GM06990 (cell line): ENCODE measurements around the gene C3orf20.

Source experiments
- DNase-seq: peaks from one replicate; pipeline ENCODE4 v3.0.0-alpha.2; 2011; ENCODE audit not compliant: insufficient read length; ENCODE audit errors: extremely low read depth
- H3K27me3 ChIP-seq: replicated peaks from 2 replicates; pipeline ENCODE4 v1.6.0; 2011; ENCODE audit warnings: low read length; ENCODE audit not compliant: control insufficient read depth, insufficient read depth
- H3K36me3 ChIP-seq: 2 replicates; pipeline ENCODE4 v1.5.1; 2011; ENCODE audit warnings: low read length; ENCODE audit not compliant: control insufficient read depth, insufficient read depth
- H3K4me3 ChIP-seq: replicated peaks from 2 replicates; pipeline ENCODE4 v1.5.1; 2011; ENCODE audit warnings: low read depth, mild to moderate bottlenecking, control low read depth, low read length
- CTCF ChIP-seq: IDR thresholded peaks from 2 replicates; pipeline ENCODE4 v1.5.1; 2011; ENCODE audit warnings: low read length, control low read depth, mild to moderate bottlenecking, inconsistent platforms; ENCODE audit not compliant: insufficient read depth, poor library complexity, severe bottlenecking

C3orf20 gene

GRCh38 chr3:14645453-14645852, 29.5 kb upstream of the C3orf20 start:
- no peak for TF ChIP-seq CTCF
- H3K27me3 ChIP-seq: no peaks in the 10 kb centered on the region
- H3K36me3 ChIP-seq: no peaks in the 10 kb centered on the region; the same call in 1 of the 2 replicates
- no peak for DNase-seq
- no peak overlapping the region for H3K4me3 ChIP-seq

- no peak for DNase-seq
- H3K36me3 ChIP-seq: no peaks in the 10 kb centered on the region; the same call in 1 of the 2 replicates
- H3K27me3 ChIP-seq: no peaks in the 10 kb centered on the region
- H3K4me3 ChIP-seq: no peak overlapping the region
- no peak for TF ChIP-seq CTCF
Measured at GRCh38 chr3:14646131-14646573, 28.8 kb upstream of the C3orf20 start.

DNA sequence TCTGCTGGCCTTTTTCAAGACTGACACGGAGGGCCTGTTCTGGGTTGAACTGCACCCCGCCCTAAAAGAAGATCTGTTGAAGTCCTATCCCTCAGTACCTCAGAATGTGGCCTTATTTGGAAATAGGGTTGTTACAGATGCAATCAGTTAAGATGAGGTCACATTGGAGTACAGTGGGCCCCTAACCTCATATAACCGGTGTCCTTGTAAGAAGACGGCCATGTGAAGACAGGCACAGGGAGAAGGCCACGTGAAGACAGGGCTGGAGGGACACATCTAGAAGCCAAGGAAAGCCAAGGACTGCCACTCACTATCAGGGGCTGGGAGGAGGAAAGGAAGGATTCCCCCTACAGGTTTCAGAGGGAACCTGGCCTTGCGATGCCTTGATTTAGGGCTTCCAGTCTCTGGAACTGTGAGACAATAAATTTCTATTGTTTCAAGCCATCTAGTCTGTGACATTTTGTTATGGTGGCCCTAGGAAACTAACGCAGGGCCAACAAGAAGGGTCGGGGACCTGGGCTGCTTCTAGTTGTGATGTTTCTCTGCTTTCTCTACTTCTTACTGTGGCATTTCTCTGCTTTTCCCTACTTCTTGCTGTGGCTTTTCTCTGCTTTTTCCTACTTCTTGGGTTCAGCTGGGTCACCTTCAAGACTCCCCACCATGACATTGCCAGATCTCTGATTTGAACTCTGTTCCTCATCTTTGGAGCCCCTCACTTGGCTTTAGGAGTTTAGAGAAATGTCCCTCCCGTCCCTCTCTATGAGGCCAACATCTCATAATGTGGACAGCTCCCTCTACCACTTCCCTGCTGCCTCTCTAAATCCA, 28.1 kb upstream of the C3orf20 start:
- Histone ChIP-seq H3K36me3 (no peaks in the 10 kb centered on the region; the same call in 1 of the 2 replicates), H3K27me3 (no peaks in the 10 kb centered on the region), H3K4me3 (no peak overlapping the region)
- no peak for TF ChIP-seq CTCF
- no peak for DNase-seq

- H3K36me3 ChIP-seq: no peaks in the 10 kb centered on the region; the same call in 1 of the 2 replicates
- no peak for TF ChIP-seq CTCF
- H3K27me3 ChIP-seq: no peaks in the 10 kb centered on the region
- H3K4me3 ChIP-seq: no peak overlapping the region
- no peak for DNase-seq
Measured at GRCh38 chr3:14647976-14648955, 26.7 kb upstream of the C3orf20 start.

DNA sequence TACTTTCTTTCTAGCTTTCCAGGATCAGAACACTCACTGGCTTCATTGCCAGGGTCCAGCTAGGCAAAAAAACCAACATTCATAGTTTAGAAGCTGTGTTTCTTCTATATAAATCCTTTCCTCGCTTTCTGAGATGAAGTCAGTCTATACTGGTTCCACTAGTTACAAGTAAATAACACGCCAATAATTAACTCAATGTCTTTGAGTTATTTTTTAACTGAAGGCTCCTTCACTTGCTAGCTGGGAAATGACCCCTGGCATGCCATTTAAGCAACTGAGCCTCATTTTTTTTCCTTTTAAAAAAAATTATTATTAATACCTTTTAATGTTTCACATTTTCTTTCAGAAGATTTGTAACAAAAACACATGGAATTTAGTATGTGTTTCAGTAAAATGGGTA, 25.5 kb upstream of the C3orf20 start:
- no peaks in the 10 kb centered on the region; the same call in 1 of the 2 replicates for H3K36me3 ChIP-seq
- TF ChIP-seq CTCF: no peak

More for the DNA sequence above, 25.5 kb upstream of the C3orf20 start:
- DNase-seq: no peak
- H3K27me3 ChIP-seq: no peaks in the 10 kb centered on the region
- no peak overlapping the region for H3K4me3 ChIP-seq
